ENCODE results near the gene NHERF2.

NHERF2 gene

GRCh38 chr16:2046893-2047329, 20.2 kb downstream of the NHERF2 start:
- peaks cover 28% of the 10 kb centered on the region for H3K36me3 ChIP-seq
- peak overlapping the region; percentile 81 for H3K9ac ChIP-seq
- H3K4me1 ChIP-seq: peaks cover 61% of the 10 kb centered on the region
- TF ChIP-seq Cebpa-rat (IDR thresholded peaks at IDR 0.05): no peak
- H3K9me3 ChIP-seq: no peaks in the 10 kb centered on the region
- 0 out of 2 replicates have a peak, but pooled peaks cover 12% of the 10 kb centered on the region for H4K20me1 ChIP-seq
- H3K4me3 ChIP-seq: peak overlapping the region; percentile 86
- peak overlapping the region; percentile 99 for H3K4me2 ChIP-seq
- peak overlapping the region; percentile 68 for H3K27ac ChIP-seq
- H3K27me3 ChIP-seq: no peaks in the 10 kb centered on the region

- H3K36me3 ChIP-seq: peaks cover 34% of the 10 kb centered on the region
- no peak for TF ChIP-seq Cebpa-rat (IDR thresholded peaks at IDR 0.05)
- 0 out of 2 replicates have a peak, but pooled peaks cover 12% of the 10 kb centered on the region for H4K20me1 ChIP-seq
- peak within 1 kb of the TSS; percentile 81 for H3K9ac ChIP-seq
- peak within 1 kb of the TSS; percentile 99 for H3K4me2 ChIP-seq
- peak within 1 kb of the TSS; percentile 86 for H3K4me3 ChIP-seq
- H3K4me1 ChIP-seq: peaks cover 55% of the 10 kb centered on the region
- H3K27me3 ChIP-seq: no peaks in the 10 kb centered on the region
- H3K27ac ChIP-seq: peak within 1 kb of the TSS; percentile 68
- H3K9me3 ChIP-seq: no peaks in the 10 kb centered on the region
Observed at GRCh38 chr16:2047330-2048115, 20.8 kb downstream of the NHERF2 start, which contains the start of the genes NTHL1 and TSC2. Gene NTHL1 (minus strand): TSS chr16:2047834. CDS start chr16:2047823, 11 bp downstream. Gene TSC2 (plus strand): TSS chr16:2047985. CDS start chr16:2048616, 631 bp downstream.

GRCh38 chr16:2048116-2048543, 21.4 kb downstream of the NHERF2 start:
- peak overlapping the region; percentile 81 for H3K9ac ChIP-seq
- H3K36me3 ChIP-seq: peaks cover 40% of the 10 kb centered on the region
- no peak for TF ChIP-seq Cebpa-rat (IDR thresholded peaks at IDR 0.05)
- 0 out of 2 replicates have a peak, but pooled peaks cover 12% of the 10 kb centered on the region for H4K20me1 ChIP-seq
- H3K27me3 ChIP-seq: no peaks in the 10 kb centered on the region
- peak overlapping the region; percentile 68 for H3K27ac ChIP-seq
- H3K4me3 ChIP-seq: peak overlapping the region; percentile 86
- H3K4me2 ChIP-seq: peak overlapping the region; percentile 87
- no peaks in the 10 kb centered on the region for H3K9me3 ChIP-seq
- H3K4me1 ChIP-seq: peaks cover 51% of the 10 kb centered on the region

- H3K4me3 ChIP-seq: no peak overlapping the region
- H3K4me1 ChIP-seq: peaks cover 48% of the 10 kb centered on the region
- H3K27ac ChIP-seq: no peak overlapping the region
- H3K9me3 ChIP-seq: no peaks in the 10 kb centered on the region
- no peaks in the 10 kb centered on the region for H3K27me3 ChIP-seq
- peaks cover 65% of the 10 kb centered on the region for H3K36me3 ChIP-seq
- H3K4me2 ChIP-seq: no peak overlapping the region
- H4K20me1 ChIP-seq: peaks cover 31% of the 10 kb centered on the region
- no peak for TF ChIP-seq Cebpa-rat (IDR thresholded peaks at IDR 0.05)
- H3K9ac ChIP-seq: no peak overlapping the region; the same call in 1 of the 2 replicates
Observed at GRCh38 chr16:2053211-2053610, 26.5 kb downstream of the NHERF2 start.

- Histone ChIP-seq H3K27me3 (no peaks in the 10 kb centered on the region), H3K27ac (no peak overlapping the region), H3K4me2 (no peak overlapping the region), H3K36me3 (peaks cover 65% of the 10 kb centered on the region), H3K4me3 (no peak overlapping the region), H4K20me1 (peaks cover 30% of the 10 kb centered on the region), H3K4me1 (peaks cover 48% of the 10 kb centered on the region), H3K9ac (no peak overlapping the region; the same call in 1 of the 2 replicates), H3K9me3 (no peaks in the 10 kb centered on the region)
- no peak for TF ChIP-seq Cebpa-rat (IDR thresholded peaks at IDR 0.05)
Observed at GRCh38 chr16:2053897-2054296, 27.2 kb downstream of the NHERF2 start.

GRCh38 chr16:2054543-2055245, 28.0 kb downstream of the NHERF2 start:
- Histone ChIP-seq H3K27me3 (no peaks in the 10 kb centered on the region), H4K20me1 (peaks cover 28% of the 10 kb centered on the region), H3K27ac (no peak overlapping the region), H3K9me3 (no peaks in the 10 kb centered on the region), H3K4me2 (no peak overlapping the region), H3K4me1 (peaks cover 51% of the 10 kb centered on the region), H3K9ac (no peak overlapping the region), H3K36me3 (peaks cover 65% of the 10 kb centered on the region), H3K4me3 (no peak overlapping the region)
- no peak for TF ChIP-seq Cebpa-rat (IDR thresholded peaks at IDR 0.05)

GRCh38 chr16:2056077-2056476, 29.4 kb downstream of the NHERF2 start:
- TF ChIP-seq Cebpa-rat (IDR thresholded peaks at IDR 0.05): no peak
- Histone ChIP-seq H3K9ac (no peak overlapping the region), H3K36me3 (peaks cover 63% of the 10 kb centered on the region), H3K4me1 (peaks cover 65% of the 10 kb centered on the region), H3K4me2 (peak overlapping the region; percentile 69), H4K20me1 (peaks cover 39% of the 10 kb centered on the region), H3K27ac (0 out of 2 replicates have a peak overlapping the region, but pooled peaks have one; percentile 32), H3K9me3 (no peaks in the 10 kb centered on the region), H3K27me3 (no peaks in the 10 kb centered on the region), H3K4me3 (no peak overlapping the region)

GRCh38 chr16:2056681-2057407, 30.1 kb downstream of the NHERF2 start:
- Histone ChIP-seq H3K27ac (peak overlapping the region; percentile 32; the same call in 1 of the 2 replicates), H4K20me1 (peaks cover 46% of the 10 kb centered on the region), H3K9me3 (no peaks in the 10 kb centered on the region)

GRCh38 chr16:2057438-2057837, 30.7 kb downstream of the NHERF2 start:
- Histone ChIP-seq H4K20me1 (peaks cover 52% of the 10 kb centered on the region), H3K4me1 (peaks cover 79% of the 10 kb centered on the region), H3K4me3 (no peak overlapping the region), H3K27me3 (no peaks in the 10 kb centered on the region), H3K9ac (no peak overlapping the region; the same call in 1 of the 2 replicates), H3K9me3 (no peaks in the 10 kb centered on the region), H3K4me2 (peak overlapping the region; percentile 69), H3K36me3 (peaks cover 62% of the 10 kb centered on the region), H3K27ac (peak overlapping the region; percentile 38; the same call in 1 of the 2 replicates)
- no peak for TF ChIP-seq Cebpa-rat (IDR thresholded peaks at IDR 0.05)

More at GRCh38 chr16:2056681-2057407, 30.1 kb downstream of the NHERF2 start:
- Histone ChIP-seq H3K36me3 (peaks cover 62% of the 10 kb centered on the region), H3K4me3 (no peak overlapping the region), H3K9ac (peak overlapping the region; percentile 15; the same call in 1 of the 2 replicates), H3K4me2 (peak overlapping the region; percentile 69), H3K4me1 (peaks cover 73% of the 10 kb centered on the region), H3K27me3 (no peaks in the 10 kb centered on the region)
- no peak for TF ChIP-seq Cebpa-rat (IDR thresholded peaks at IDR 0.05)

All from BLaER1 (cell line).